GM19099 (cell line): Measurements from ENCODE around the gene CFAP61.

Source experiments
- POLR2A ChIP-seq: IDR thresholded peaks from 3 replicates; pipeline ENCODE4 v1.6.1; 2011; ENCODE audit warnings: low read depth; ENCODE audit not compliant: insufficient read length; ENCODE audit errors: extremely low read depth

Gene CFAP61

GRCh38 chr20:20205141-20205861, 153.0 kb downstream of the CFAP61 start:
- TF ChIP-seq POLR2A, result no peak

- TF ChIP-seq POLR2A, result no peak
These were observed 153.5 kb downstream of the CFAP61 start for GRCh38 chr20:20205862-20206236.

- no peak for TF ChIP-seq POLR2A
These were observed 154.5 kb downstream of the CFAP61 start for GRCh38 chr20:20206788-20207187.

- TF ChIP-seq POLR2A, result no peak
These were observed 155.0 kb downstream of the CFAP61 start for GRCh38 chr20:20207291-20207690.

- no peak for TF ChIP-seq POLR2A
These were observed 155.5 kb downstream of the CFAP61 start for GRCh38 chr20:20207872-20208271.

GRCh38 chr20:20209684-20210083, 157.4 kb downstream of the CFAP61 start:
- no peak for TF ChIP-seq POLR2A

GRCh38 chr20:20210327-20210726, 158.0 kb downstream of the CFAP61 start:
- no peak for TF ChIP-seq POLR2A

GRCh38 chr20:20210943-20211273, 158.6 kb downstream of the CFAP61 start:
- no peak for TF ChIP-seq POLR2A

GRCh38 chr20:20211274-20211987, 159.1 kb downstream of the CFAP61 start:
- TF ChIP-seq POLR2A, result no peak

GRCh38 chr20:20211988-20212518, 159.7 kb downstream of the CFAP61 start:
- TF ChIP-seq POLR2A, result no peak

GRCh38 chr20:20212675-20213096, 160.4 kb downstream of the CFAP61 start:
- no peak for TF ChIP-seq POLR2A

GRCh38 chr20:20213526-20214121, 161.3 kb downstream of the CFAP61 start:
- TF ChIP-seq POLR2A, result no peak

- TF ChIP-seq POLR2A, result no peak
These were observed 162.5 kb downstream of the CFAP61 start for GRCh38 chr20:20214757-20215275.

- no peak for TF ChIP-seq POLR2A
These were observed 163.8 kb downstream of the CFAP61 start for GRCh38 chr20:20215976-20216727.

- no peak for TF ChIP-seq POLR2A
These were observed 164.6 kb downstream of the CFAP61 start for GRCh38 chr20:20216941-20217340.
